Measurements from ENCODE around the gene RGS19.

DNA sequence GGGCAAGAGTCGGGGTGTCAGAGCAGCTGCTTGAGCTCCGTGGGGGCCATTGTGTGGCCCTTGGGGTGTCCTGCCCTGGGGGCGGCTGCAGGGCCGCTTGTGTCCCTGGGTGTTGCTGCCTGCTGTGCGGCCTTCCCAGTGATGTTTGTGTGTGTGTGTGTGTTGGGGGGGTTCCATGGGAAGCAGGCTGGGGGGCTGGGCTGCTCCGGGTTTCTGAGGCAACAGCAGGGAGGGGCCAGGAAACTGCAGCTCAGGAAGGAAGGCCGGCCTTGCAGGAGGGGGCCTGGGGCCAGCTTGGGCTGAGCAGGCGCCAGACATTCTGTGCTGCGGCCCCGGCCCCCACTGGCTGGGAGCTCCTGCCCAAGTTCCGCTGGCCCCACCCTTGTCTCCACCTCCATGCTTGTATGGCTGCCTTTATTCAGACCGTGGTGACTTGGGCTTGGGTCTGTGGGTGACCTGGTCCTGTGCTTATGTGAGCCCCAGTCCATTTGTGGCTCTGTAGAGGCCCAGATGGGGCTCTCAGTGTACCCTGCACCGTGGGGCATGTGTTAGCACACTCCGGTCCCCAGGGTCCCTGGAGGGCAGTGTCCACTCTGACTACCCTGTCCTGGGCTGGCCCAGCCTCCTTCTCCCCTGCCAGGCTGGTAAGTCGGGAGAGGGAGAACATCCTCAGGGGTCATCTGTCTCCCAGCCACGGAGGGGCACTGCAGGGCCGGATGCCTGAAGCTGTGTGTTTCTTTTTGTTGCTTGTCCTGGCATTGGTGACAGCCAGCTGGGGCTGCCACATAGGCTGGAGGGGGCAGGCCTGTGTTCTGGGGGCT, 25.3 kb downstream of the RGS19 start:
- TF ChIP-seq, protein P1, sequence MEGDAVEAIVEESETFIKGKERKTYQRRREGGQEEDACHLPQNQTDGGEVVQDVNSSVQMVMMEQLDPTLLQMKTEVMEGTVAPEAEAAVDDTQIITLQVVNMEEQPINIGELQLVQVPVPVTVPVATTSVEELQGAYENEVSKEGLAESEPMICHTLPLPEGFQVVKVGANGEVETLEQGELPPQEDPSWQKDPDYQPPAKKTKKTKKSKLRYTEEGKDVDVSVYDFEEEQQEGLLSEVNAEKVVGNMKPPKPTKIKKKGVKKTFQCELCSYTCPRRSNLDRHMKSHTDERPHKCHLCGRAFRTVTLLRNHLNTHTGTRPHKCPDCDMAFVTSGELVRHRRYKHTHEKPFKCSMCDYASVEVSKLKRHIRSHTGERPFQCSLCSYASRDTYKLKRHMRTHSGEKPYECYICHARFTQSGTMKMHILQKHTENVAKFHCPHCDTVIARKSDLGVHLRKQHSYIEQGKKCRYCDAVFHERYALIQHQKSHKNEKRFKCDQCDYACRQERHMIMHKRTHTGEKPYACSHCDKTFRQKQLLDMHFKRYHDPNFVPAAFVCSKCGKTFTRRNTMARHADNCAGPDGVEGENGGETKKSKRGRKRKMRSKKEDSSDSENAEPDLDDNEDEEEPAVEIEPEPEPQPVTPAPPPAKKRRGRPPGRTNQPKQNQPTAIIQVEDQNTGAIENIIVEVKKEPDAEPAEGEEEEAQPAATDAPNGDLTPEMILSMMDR (IDR thresholded peaks at IDR 0.05) = peak in 1 of 4 donors; percentile 4
- TF ChIP-seq POLR2A (IDR thresholded peaks at IDR 0.05) = no peak
